GM12873 (cell line): ENCODE measurements around the gene ELL.

Experiments
- CTCF ChIP-seq: IDR thresholded peaks from 2 replicates; pipeline ENCODE4 v1.5.1; 2012; ENCODE audit warnings: low read depth, mild to moderate bottlenecking, moderate library complexity, low read length, control low read depth; ENCODE audit not compliant: insufficient read depth; ENCODE audit errors: missing control alignments

Gene ELL

GRCh38 chr19:18483119-18483890 lies 38.6 kb downstream of the ELL start:
- no peak for TF ChIP-seq CTCF

GRCh38 chr19:18481505-18482222 lies 40.2 kb downstream of the ELL start:
- TF ChIP-seq CTCF: no peak

GRCh38 chr19:18480006-18480691 lies 41.7 kb downstream of the ELL start:
- TF ChIP-seq CTCF: no peak

GRCh38 chr19:18478545-18479311 lies 43.1 kb downstream of the ELL start:
- no peak for TF ChIP-seq CTCF

- no peak for TF ChIP-seq CTCF
These were observed 43.9 kb downstream of the ELL start for GRCh38 chr19:18477974-18478373.

- no peak for TF ChIP-seq CTCF
These were observed 44.7 kb downstream of the ELL start for GRCh38 chr19:18477042-18477779.
